Small intestine (tissue), 7 donors: ENCODE results near the gene NAA80. TPM values are rescaled to one million over a fixed set of nuclear protein-coding genes. Genes with fewer than 3 reads are reported as not detected.
"Not testable (repeated sequence)": the region's sequence is repeated elsewhere in the genome, so short reads cannot be mapped to it uniquely, and the experiment has no call there.

Source experiments
- DNase-seq, 2 donors: peaks; one replicate each; pipeline versions ENCODE4 v3.0.0 to v3.0.0-alpha.2; 2013
- FAIRE-seq: peaks from 2 replicates; lab custom pipeline; 2012; peaks lifted over from hg19 to GRCh38; lab: Jason Lieb, UNC
- H3K27ac ChIP-seq, 3 donors: one replicate each; pipeline ENCODE4 v1.5.1; 2013; ENCODE audit warnings: low read length in 2 of 3, mild to moderate bottlenecking in 2 of 3, control low read depth in 1 of 3, inconsistent platforms in 1 of 3, low read depth in 1 of 3, moderate library complexity in 1 of 3
- H3K27me3 ChIP-seq, 3 donors: one replicate each; pipeline ENCODE4 v1.6.1; 2013; ENCODE audit warnings: low read length in 3 of 3, inconsistent platforms in 1 of 3; ENCODE audit not compliant: control insufficient read depth in 3 of 3, insufficient read depth in 3 of 3
- H3K36me3 ChIP-seq, 3 donors: one replicate each; pipeline ENCODE4 v1.6.1; 2013; ENCODE audit warnings: low read length in 3 of 3, inconsistent platforms in 1 of 3, low read depth in 1 of 3, mild to moderate bottlenecking in 1 of 3, moderate library complexity in 1 of 3; ENCODE audit not compliant: control insufficient read depth in 3 of 3, insufficient read depth in 2 of 3
- H3K4me1 ChIP-seq, 3 donors: one replicate each; pipeline ENCODE4 v1.6.1; 2013; ENCODE audit warnings: low read length in 2 of 3, inconsistent platforms in 1 of 3, low read depth in 1 of 3, mild to moderate bottlenecking in 1 of 3, moderate library complexity in 1 of 3; ENCODE audit not compliant: control insufficient read depth in 3 of 3, insufficient read depth in 2 of 3
- H3K4me3 ChIP-seq, 3 donors: one replicate each; pipeline ENCODE4 v1.5.1; 2013; ENCODE audit warnings: low read length in 3 of 3, control low read depth in 1 of 3, inconsistent platforms in 1 of 3, low read depth in 1 of 3, mild to moderate bottlenecking in 1 of 3, moderate library complexity in 1 of 3
- H3K9me3 ChIP-seq, 2 donors: one replicate each; pipeline ENCODE4 v1.6.1; 2013; ENCODE audit warnings: low read depth in 1 of 2, low read length in 1 of 2; ENCODE audit not compliant: control insufficient read depth in 2 of 2, insufficient read depth in 1 of 2
- WGBS, 3 donors: extraction: QIAGEN DNeasy Blood & Tissue Kit; methylation state at CpG; one replicate each; pipeline ENCODE4 v1.1.7; 2013; 5-methylcytosine and 5-hydroxymethylcytosine counted together
- polyA plus RNA-seq, 4 donors: library from polyadenylated mRNA; stranded (reverse) in 3 of 4; unstranded in 1 of 4; fragments of 200-250 nt in 3 of 4; fragments of 120-200 nt in 1 of 4; gene quantifications; one replicate each; pipeline versions ENCODE4 v1.2.1 to v1.2.3, GENCODE V29; 2013
- donor health status: healthy with polysubstance abuse.
- donor health status: control.
- donor health status: control.
- donor health status: Bipolar disorder and iron deficiency.
- donor health status: healthy.

Gene NAA80
- polyA plus RNA-seq, 4 donors, result 2.4 to 8.5 (median 7.3) TPM

- Histone ChIP-seq H3K4me3 (no peak overlapping the region), H3K36me3 (peaks cover 0 to 27% (median 0%) of the 10 kb centered on the region in 3 donors), H3K4me1 (peaks cover 4 to 78% (median 4%) of the 10 kb centered on the region in 3 donors), H3K27ac (peak overlapping the region in 2 of 3 donors; percentile 62 to 88), H3K27me3 (no peaks in the 10 kb centered on the region), H3K9me3 (no peaks in the 10 kb centered on the region)
- 75 to 81% (median 79%) methylated on average over 6 of the region's 6 CpGs for WGBS, 3 donors
- DNase-seq (peak in 1 of 2 donors; percentile 36), FAIRE-seq (no peak)
These were observed 33.2 kb downstream of the NAA80 start for GRCh38 chr3:50266017-50266416.

- peaks cover 0 to 23% (median 0%) of the 10 kb centered on the region in 3 donors for H3K36me3 ChIP-seq
- DNase-seq (no peak), FAIRE-seq (no peak)
- no peak overlapping the region for H3K4me3 ChIP-seq
- peaks cover 4 to 78% (median 4%) of the 10 kb centered on the region in 3 donors for H3K4me1 ChIP-seq
- H3K9me3 ChIP-seq, result no peaks in the 10 kb centered on the region
- H3K27me3 ChIP-seq, result no peaks in the 10 kb centered on the region
- H3K27ac ChIP-seq, result peak overlapping the region in 2 of 3 donors; percentile 62 to 88
- WGBS, 3 donors, result 48 to 73% (median 60%) methylated on average over 1 of the region's 1 CpG
These were observed 33.6 kb downstream of the NAA80 start for GRCh38 chr3:50265571-50265970.

DNA sequence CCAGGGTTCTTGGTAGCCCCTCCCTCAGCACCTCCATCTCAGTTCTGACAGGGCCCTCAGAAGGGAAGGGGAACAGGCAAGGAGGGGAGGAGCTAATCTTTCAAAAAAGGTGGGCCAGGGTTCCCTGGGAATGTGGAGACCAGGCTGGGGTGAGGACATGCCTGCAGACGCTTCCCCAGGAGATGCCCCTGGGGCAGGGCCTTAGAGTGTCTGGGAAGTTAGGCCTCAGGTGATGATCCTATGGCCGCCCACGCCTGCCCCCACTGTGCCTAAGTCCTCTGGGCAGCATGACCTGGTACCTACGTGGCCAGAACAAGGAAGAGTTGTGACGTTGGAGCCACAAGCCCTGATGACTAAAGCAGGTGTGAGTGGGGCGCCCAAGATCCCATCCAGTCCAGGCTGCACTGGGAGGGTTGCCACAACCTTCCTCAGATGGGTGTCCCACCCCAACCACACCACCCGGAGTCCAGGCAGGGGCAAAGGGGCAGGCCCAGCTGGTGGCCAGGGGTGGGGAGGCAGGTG, 34.2 kb downstream of the NAA80 start:
- peak overlapping the region in 2 of 3 donors; percentile 62 to 88 for H3K27ac ChIP-seq
- DNase-seq, result no peak

GRCh38 chr3:50264383-50264963, 34.7 kb downstream of the NAA80 start:
- Histone ChIP-seq H3K27me3 (no peaks in the 10 kb centered on the region), H3K9me3 (no peaks in the 10 kb centered on the region), H3K4me1 (peaks cover 4 to 75% (median 8%) of the 10 kb centered on the region in 3 donors), H3K36me3 (peaks cover 0 to 19% (median 0%) of the 10 kb centered on the region in 3 donors), H3K4me3 (no peak overlapping the region), H3K27ac (peak overlapping the region in 2 of 3 donors; percentile 62 to 88)
- whole genome bisulfite sequencing, 3 donors, result 19 to 40% (median 34%) methylated on average over 7 of the region's 7 CpGs
- DNase-seq, result peak in 1 of 2 donors; percentile 95
- no peak for FAIRE-seq

More for the DNA sequence above, 34.2 kb downstream of the NAA80 start:
- Histone ChIP-seq H3K36me3 (peaks cover 0 to 20% (median 0%) of the 10 kb centered on the region in 3 donors), H3K27me3 (no peaks in the 10 kb centered on the region), H3K4me3 (no peak overlapping the region), H3K4me1 (peaks cover 4 to 77% (median 6%) of the 10 kb centered on the region in 3 donors), H3K9me3 (no peaks in the 10 kb centered on the region)
- FAIRE-seq, result no peak
- 46 to 60% (median 59%) methylated on average over 7 of the region's 7 CpGs for WGBS, 3 donors

DNA sequence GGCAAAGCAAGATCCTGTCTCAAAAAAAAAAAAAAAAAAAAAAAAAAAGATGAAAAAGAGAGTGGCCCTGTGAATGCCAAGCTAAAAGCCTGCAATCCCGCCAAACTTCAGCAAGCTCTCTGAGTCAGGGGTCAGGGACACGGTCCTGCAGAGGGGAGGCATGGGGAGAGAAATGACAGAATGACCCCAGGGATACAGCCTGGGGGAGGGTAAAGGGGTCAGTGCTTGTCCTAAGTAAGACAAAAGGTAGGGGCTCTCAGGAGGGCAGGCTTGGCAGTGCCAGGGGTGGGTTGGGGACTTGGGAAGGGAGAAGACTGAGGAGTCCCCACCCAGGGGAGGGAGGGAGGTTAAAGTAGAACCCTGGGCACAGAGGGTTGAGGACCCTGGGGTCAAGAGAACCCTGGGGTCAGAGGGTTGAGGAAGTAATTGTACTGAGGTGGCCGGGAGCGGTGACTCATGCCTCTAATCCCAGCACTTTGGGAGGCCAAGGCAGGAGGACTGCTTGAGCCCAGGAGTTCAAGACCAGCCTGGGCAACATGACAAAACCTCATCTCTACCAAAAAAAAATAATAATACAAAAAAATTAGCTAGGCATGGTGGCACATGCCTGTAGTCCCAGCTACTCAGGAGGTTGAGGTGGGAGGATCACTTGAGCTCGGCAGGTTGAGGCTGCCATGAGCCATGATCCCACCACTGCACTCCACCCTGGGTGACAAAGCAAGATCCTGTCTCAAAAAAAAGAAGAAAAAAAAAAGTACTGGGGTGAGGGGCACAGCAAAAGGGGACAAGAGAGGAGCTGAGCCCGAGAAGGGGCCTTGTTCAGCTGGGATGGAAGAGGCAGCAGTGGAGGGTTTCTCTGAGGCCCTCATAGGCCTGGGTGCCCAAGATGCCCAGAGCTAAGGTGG, 35.5 kb downstream of the NAA80 start:
- DNase-seq (no peak), FAIRE-seq (no peak)
- peaks cover 4 to 77% (median 8%) of the 10 kb centered on the region in 3 donors for H3K4me1 ChIP-seq
- peak overlapping the region in 2 of 3 donors; percentile 25 to 88 for H3K27ac ChIP-seq
- no peak overlapping the region for H3K4me3 ChIP-seq
- no peaks in the 10 kb centered on the region for H3K27me3 ChIP-seq
- peaks cover 0 to 27% (median 0%) of the 10 kb centered on the region in 3 donors for H3K36me3 ChIP-seq
- no peaks in the 10 kb centered on the region for H3K9me3 ChIP-seq
- 62 to 69% (median 68%) methylated on average over 6 of the region's 6 CpGs for WGBS, 3 donors

GRCh38 chr3:50262778-50263177, 36.4 kb downstream of the NAA80 start:
- Histone ChIP-seq H3K4me3 (no peak overlapping the region), H3K36me3 (peaks cover 2 to 36% (median 3%) of the 10 kb centered on the region in 3 donors), H3K4me1 (peaks cover 4 to 67% (median 5%) of the 10 kb centered on the region in 3 donors), H3K9me3 (peaks cover 0 to 2% of the 10 kb centered on the region in 2 donors), H3K27me3 (no peaks in the 10 kb centered on the region), H3K27ac (peak overlapping the region in 1 of 3 donors; percentile 2)
- WGBS, 3 donors, result 84 to 89% (median 84%) methylated on average over 7 of the region's 7 CpGs
- DNase-seq (no peak), FAIRE-seq (no peak)

DNA sequence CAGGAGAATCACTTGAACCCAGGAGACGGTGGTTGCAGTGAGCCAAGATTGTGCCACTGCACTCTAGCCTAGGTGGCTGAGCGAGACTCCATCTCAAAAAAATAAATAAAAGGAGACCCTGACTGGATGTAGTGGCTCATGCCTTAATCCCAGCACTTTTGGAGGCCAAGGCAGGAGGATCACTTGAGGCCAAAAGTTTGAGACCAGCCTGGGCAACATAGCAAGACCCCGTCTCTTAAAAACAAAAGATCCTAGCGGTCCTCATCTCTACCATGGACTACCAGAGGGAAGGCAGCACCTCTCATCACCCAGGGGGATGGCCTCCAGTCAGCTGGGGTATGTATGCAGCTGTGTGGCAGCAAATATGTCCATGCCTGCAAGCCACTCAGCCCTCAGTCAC, 37.0 kb downstream of the NAA80 start:
- H3K27ac ChIP-seq, result peak overlapping the region in 1 of 3 donors; percentile 2
- not testable (repeated sequence) for H3K27me3 ChIP-seq, H3K4me3 ChIP-seq, DNase-seq, FAIRE-seq, H3K9me3 ChIP-seq
- peaks cover 4 to 61% (median 4%) of the 10 kb centered on the region in 3 donors for H3K4me1 ChIP-seq
- 97 to 100% (median 97%) methylated on average over 4 of the region's 4 CpGs for WGBS, 3 donors
- H3K36me3 ChIP-seq, result peaks cover 4 to 42% (median 6%) of the 10 kb centered on the region in 3 donors

- no peak overlapping the region for H3K4me3 ChIP-seq
- FAIRE-seq (no peak), DNase-seq (no peak)
- no peaks in the 10 kb centered on the region for H3K27me3 ChIP-seq
- H3K36me3 ChIP-seq, result peaks cover 4 to 49% (median 7%) of the 10 kb centered on the region in 3 donors
- H3K9me3 ChIP-seq, result peaks cover 0 to 13% of the 10 kb centered on the region in 2 donors
- H3K4me1 ChIP-seq, result peaks cover 4 to 54% (median 4%) of the 10 kb centered on the region in 3 donors
- peak overlapping the region in 2 of 3 donors; percentile 89 to 92 for H3K27ac ChIP-seq
- 48 to 77% (median 55%) methylated on average over 2 of the region's 2 CpGs for WGBS, 3 donors
These were observed 37.7 kb downstream of the NAA80 start for GRCh38 chr3:50261505-50261904.
